IPS-NIHi7 (cell line): ENCODE measurements around the gene CDC42BPA.
A peak's percentile ranks its signal among the peaks of the same experiment; 100 is the strongest.
"Not testable (repeated sequence)": the region's sequence is repeated elsewhere in the genome, so short reads cannot be mapped to it uniquely, and the experiment has no call there.

Experiments
- DNase-seq: peaks from one replicate; pipeline ENCODE4 v3.0.0; 2012; ENCODE audit warnings: mixed read lengths; ENCODE audit errors: extremely low spot score

CDC42BPA gene

GRCh38 chr1:227069490-227069889 is 248.8 kb downstream of the CDC42BPA start:
- DNase-seq: no peak

GRCh38 chr1:227068883-227069282 is 249.4 kb downstream of the CDC42BPA start:
- DNase-seq: no peak

- no peak for DNase-seq
These were observed 251.3 kb downstream of the CDC42BPA start for GRCh38 chr1:227066999-227067398.

- DNase-seq: no peak
These were observed 253.0 kb downstream of the CDC42BPA start for GRCh38 chr1:227065311-227065710.

- no peak for DNase-seq
These were observed 256.0 kb downstream of the CDC42BPA start for GRCh38 chr1:227062306-227062705.

- DNase-seq: no peak
These were observed 259.2 kb downstream of the CDC42BPA start for GRCh38 chr1:227059076-227059475.

- DNase-seq: no peak
These were observed 260.0 kb downstream of the CDC42BPA start for GRCh38 chr1:227058321-227058751.

GRCh38 chr1:227049253-227049652 is 269.0 kb downstream of the CDC42BPA start:
- DNase-seq: no peak

GRCh38 chr1:227043755-227044154 is 274.5 kb downstream of the CDC42BPA start:
- DNase-seq: no peak

- DNase-seq: no peak
These were observed 276.0 kb downstream of the CDC42BPA start for GRCh38 chr1:227042292-227042691.

- no peak for DNase-seq
These were observed 279.9 kb downstream of the CDC42BPA start for GRCh38 chr1:227038401-227038800.

- no peak for DNase-seq
These were observed 281.2 kb downstream of the CDC42BPA start for GRCh38 chr1:227037121-227037520.

GRCh38 chr1:227035316-227035715 is 283.0 kb downstream of the CDC42BPA start:
- no peak for DNase-seq

GRCh38 chr1:227033880-227034279 is 284.4 kb downstream of the CDC42BPA start:
- DNase-seq: no peak

- DNase-seq: peak; percentile 16
These were observed 285.9 kb downstream of the CDC42BPA start for GRCh38 chr1:227032396-227032795.

- no peak for DNase-seq
These were observed 301.3 kb downstream of the CDC42BPA start for GRCh38 chr1:227016990-227017389.

GRCh38 chr1:227010645-227011044 is 307.6 kb downstream of the CDC42BPA start:
- no peak for DNase-seq

- DNase-seq: no peak
These were observed 308.4 kb downstream of the CDC42BPA start for GRCh38 chr1:227009937-227010336.

GRCh38 chr1:227006226-227006796 is 312.0 kb downstream of the CDC42BPA start:
- no peak for DNase-seq

GRCh38 chr1:227004796-227005195 is 313.5 kb downstream of the CDC42BPA start:
- no peak for DNase-seq

GRCh38 chr1:227003165-227003564 is 315.1 kb downstream of the CDC42BPA start:
- no peak for DNase-seq

GRCh38 chr1:227002531-227003049 is 315.7 kb downstream of the CDC42BPA start:
- DNase-seq: no peak

- not testable (repeated sequence) for DNase-seq
These were observed 318.7 kb downstream of the CDC42BPA start for GRCh38 chr1:226999579-226999978.
